IMR-90 (cell line): Measurements from ENCODE around the gene VPS37B. TPM values are rescaled to one million over a fixed set of nuclear protein-coding genes. Genes with fewer than 3 reads are reported as not detected.
A peak's percentile ranks its signal among the peaks of the same experiment; 100 is the strongest.

ENCODE experiments used
- ATAC-seq: fragments of 200-7000 bp; cut with Tn5 transposase; 2 replicates; pipeline ENCODE4 v1.9.1; 2020; ENCODE audit warnings: low read depth, mild to moderate bottlenecking, moderate library complexity
- BruUV-seq: library from RNA; stranded (reverse); fragments of 400-500 nt; replicated peaks from 2 replicates; lab custom pipeline; 2021; lab: Mats Ljungman, UMichigan
- CTCF ChIA-PET: fragments of 300-600 bp; formaldehyde crosslinking; extraction: SDS; loops from one replicate; lab custom pipeline; 2021; ENCODE audit warnings: antibody characterized with exemption; lab: Yijun Ruan, JAX
- POLR2A ChIA-PET: fragments of 300-600 bp; sonication (Branson Sonifier 250); formaldehyde crosslinking; loops from one replicate; lab custom pipeline; 2022; ENCODE audit warnings: antibody characterized with exemption; ENCODE audit not compliant: unreplicated experiment; lab: Charles Lee
- DNase-seq: peaks from one replicate; pipeline ENCODE4 v3.0.0; 2013
- H2AFZ ChIP-seq: replicated peaks from 2 replicates; pipeline ENCODE3; 2013; ENCODE audit warnings: low read length, mild to moderate bottlenecking; ENCODE audit not compliant: poor library complexity
- H2AK5ac ChIP-seq: 2 replicates; pipeline ENCODE4 v1.6.1; 2013; ENCODE audit warnings: low read depth, low read length, inconsistent platforms
- H2AK9ac ChIP-seq: replicated peaks from 2 replicates; pipeline ENCODE3; 2013; ENCODE audit warnings: mild to moderate bottlenecking, low read depth, low read length, moderate library complexity; ENCODE audit not compliant: poor library complexity
- H2BK120ac ChIP-seq: 2 replicates; pipeline ENCODE4 v1.6.1; 2013; ENCODE audit warnings: low read depth, low read length, inconsistent platforms
- H2BK15ac ChIP-seq: 3 replicates; pipeline ENCODE4 v1.6.1; 2013; ENCODE audit warnings: low read depth, low read length, inconsistent platforms
- H2BK20ac ChIP-seq: 2 replicates; pipeline ENCODE4 v1.6.1; 2013; ENCODE audit warnings: low read depth, mild to moderate bottlenecking, inconsistent platforms, low read length, moderate library complexity
- H2BK5ac ChIP-seq: 2 replicates; pipeline ENCODE4 v1.6.1; 2013; ENCODE audit warnings: mild to moderate bottlenecking, low read depth, low read length, inconsistent platforms; ENCODE audit not compliant: poor library complexity, severe bottlenecking
- H3K14ac ChIP-seq: replicated peaks from 2 replicates; pipeline ENCODE4 v1.6.1; 2013; ENCODE audit warnings: low read depth, low read length, inconsistent platforms
- H3K18ac ChIP-seq: 2 replicates; pipeline ENCODE4 v1.6.1; 2013; ENCODE audit warnings: low read depth, low read length, control low read depth
- H3K23ac ChIP-seq: 2 replicates; pipeline ENCODE4 v1.6.1; 2013; ENCODE audit warnings: low read depth, low read length, inconsistent platforms
- H3K27ac ChIP-seq: 2 replicates; pipeline ENCODE4 v1.5.1; 2013; ENCODE audit warnings: mild to moderate bottlenecking, control low read depth, low read length; ENCODE audit not compliant: insufficient read depth
- H3K27me3 ChIP-seq: 2 replicates; pipeline ENCODE4 v1.6.1; 2013; ENCODE audit warnings: low read length; ENCODE audit not compliant: control insufficient read depth, insufficient read depth
- H3K36me3 ChIP-seq: 2 replicates; pipeline ENCODE4 v1.6.1; 2013; ENCODE audit warnings: low read length, mixed read lengths; ENCODE audit not compliant: control insufficient read depth, insufficient read depth
- H3K4ac ChIP-seq: 2 replicates; pipeline ENCODE4 v1.6.1; 2013; ENCODE audit warnings: low read depth, low read length, inconsistent platforms
- H3K4me1 ChIP-seq: 2 replicates; pipeline ENCODE4 v1.6.1; 2013; ENCODE audit warnings: low read length, mixed read lengths; ENCODE audit not compliant: control insufficient read depth, insufficient read depth
- H3K4me2 ChIP-seq: 2 replicates; pipeline ENCODE4 v1.6.1; 2013; ENCODE audit warnings: low read depth, mild to moderate bottlenecking, control low read depth, low read length, moderate library complexity
- H3K4me3 ChIP-seq: 2 replicates; pipeline ENCODE4 v1.5.1; 2013; ENCODE audit warnings: low read depth, mild to moderate bottlenecking, control low read depth, low read length, moderate library complexity; ENCODE audit not compliant: insufficient read depth
- H3K56ac ChIP-seq: 2 replicates; pipeline ENCODE4 v1.6.1; 2013; ENCODE audit warnings: low read length, inconsistent platforms; ENCODE audit not compliant: insufficient read depth; ENCODE audit errors: extremely low read depth
- H3K79me1 ChIP-seq, 2 experiments: 2 replicates each; pipeline ENCODE4 v1.6.1; 2013; ENCODE audit warnings: low read length in 2 of 2, inconsistent platforms in 1 of 2, low read depth in 1 of 2
- H3K9ac ChIP-seq: 2 replicates; pipeline ENCODE4 v1.6.1; 2013; ENCODE audit warnings: low read depth, low read length, control low read depth
- H3K9me1 ChIP-seq: 2 replicates; pipeline ENCODE4 v1.6.1; 2013; ENCODE audit warnings: low read length, inconsistent platforms; ENCODE audit not compliant: insufficient read depth
- H3K9me3 ChIP-seq: 2 replicates; pipeline ENCODE4 v1.6.1; 2013; ENCODE audit warnings: low read length; ENCODE audit not compliant: control insufficient read depth, insufficient read depth
- H4K20me1 ChIP-seq: 2 replicates; pipeline ENCODE4 v1.6.1; 2013; ENCODE audit warnings: low read length, inconsistent platforms; ENCODE audit not compliant: insufficient read depth
- H4K5ac ChIP-seq: 2 replicates; pipeline ENCODE4 v1.6.1; 2013; ENCODE audit warnings: mild to moderate bottlenecking, low read depth, low read length, control low read depth
- H4K8ac ChIP-seq, 2 experiments: 2 replicates each; pipeline ENCODE4 v1.6.1; 2013; ENCODE audit warnings: low read depth in 2 of 2, low read length in 2 of 2, control low read depth in 1 of 2, inconsistent platforms in 1 of 2
- H4K91ac ChIP-seq: 2 replicates; pipeline ENCODE4 v1.6.1; 2013; ENCODE audit warnings: low read depth, low read length, inconsistent platforms; ENCODE audit not compliant: insufficient read depth
- BHLHE40 ChIP-seq: fragments of 150-350 bp; IDR thresholded peaks from 2 replicates; pipeline ENCODE4 v1.6.1; 2016; ENCODE audit warnings: mild to moderate bottlenecking, low read depth, low read length
- CHD1 ChIP-seq: IDR thresholded peaks from 2 replicates; pipeline ENCODE4 v1.6.1; 2012; ENCODE audit warnings: low read depth, low read length, improper control_type of control experiment
- CTCF ChIP-seq: conservative IDR thresholded peaks from 2 replicates; pipeline ENCODE4 v1.5.1; 2012; ENCODE audit warnings: mild to moderate bottlenecking, low read depth, low read length, improper control_type of control experiment
- ELK1 ChIP-seq: fragments of 150-350 bp; IDR thresholded peaks from 2 replicates; pipeline ENCODE4 v1.6.1; 2016; ENCODE audit warnings: low read depth, mild to moderate bottlenecking, low read length, moderate library complexity, borderline replicate concordance
- FOS ChIP-seq: fragments of 150-350 bp; IDR thresholded peaks from 2 replicates; pipeline ENCODE4 v1.6.1; 2016; ENCODE audit warnings: low read depth, low read length
- MAFK ChIP-seq: IDR thresholded peaks from 2 replicates; pipeline ENCODE4 v1.6.1; 2012; ENCODE audit warnings: low read depth, low read length, improper control_type of control experiment
- MAZ ChIP-seq: IDR thresholded peaks from 2 replicates; pipeline ENCODE4 v1.6.1; 2012; ENCODE audit warnings: low read depth, mild to moderate bottlenecking, low read length, improper control_type of control experiment, moderate library complexity, borderline replicate concordance
- MXI1 ChIP-seq: IDR thresholded peaks from 2 replicates; pipeline ENCODE4 v1.6.1; 2012; ENCODE audit warnings: low read depth, mild to moderate bottlenecking, low read length, moderate library complexity, borderline replicate concordance
- NFE2L2 ChIP-seq: fragments of 150-350 bp; IDR thresholded peaks from 2 replicates; pipeline ENCODE4 v1.6.1; 2016; ENCODE audit warnings: low read depth, mild to moderate bottlenecking, low read length
- POLR2A ChIP-seq: IDR thresholded peaks from 2 replicates; pipeline ENCODE4 v1.6.1; 2012; ENCODE audit warnings: mild to moderate bottlenecking, low read depth, low read length
- RAD21 ChIP-seq: IDR thresholded peaks from 2 replicates; pipeline ENCODE4 v1.6.1; 2012; ENCODE audit warnings: low read length, improper control_type of control experiment
- RCOR1 ChIP-seq: IDR thresholded peaks from 2 replicates; pipeline ENCODE4 v1.6.1; 2012; ENCODE audit warnings: mild to moderate bottlenecking, low read length, improper control_type of control experiment; ENCODE audit not compliant: insufficient replicate concordance
- RFX5 ChIP-seq: IDR thresholded peaks from 2 replicates; pipeline ENCODE4 v1.8.0; 2012; ENCODE audit warnings: low read depth, mild to moderate bottlenecking, low read length, moderate library complexity
- SMC3 ChIP-seq: fragments of 150-350 bp; IDR thresholded peaks from 2 replicates; pipeline ENCODE4 v1.6.1; 2016; ENCODE audit warnings: low read depth, mild to moderate bottlenecking, antibody characterized with exemption, low read length, moderate library complexity
- USF2 ChIP-seq: fragments of 150-350 bp; IDR thresholded peaks from 2 replicates; pipeline ENCODE4 v1.6.1; 2017; ENCODE audit warnings: mild to moderate bottlenecking, antibody characterized with exemption, low read length, low read depth
- WGBS, 2 experiments: methylation state at CpG; one replicate each; pipeline versions ENCODE4 v1.1.5 to v1.1.7; 2013; ENCODE audit warnings: missing lambda C conversion rate in 2 of 2; ENCODE audit not compliant: insufficient read length in 1 of 2; ENCODE audit errors: extremely low coverage in 2 of 2; 5-methylcytosine and 5-hydroxymethylcytosine counted together
- dilution Hi-C: fragments of 300-500 bp; cut with HindIII; formaldehyde crosslinking; loops from one replicate; pipeline ENCODE4 v1.14.3; 2018; ENCODE audit warnings: low sequenced_read_pairs; ENCODE audit not compliant: unreplicated experiment
- in situ Hi-C: fragments of 300-500 bp; cut with MboI; formaldehyde crosslinking; loops from 3 replicates; pipeline ENCODE4 v1.14.3; 2019; ENCODE audit warnings: low sequenced_read_pairs, inconsistent platforms, mixed read lengths
- intact Hi-C: fragments of 100-400 bp; cut with micrococcal nuclease; formaldehyde crosslinking; loops from 2 replicates; pipeline ENCODE4 v1.10.0; 2022
- polyA plus RNA-seq, 3 experiments: library from polyadenylated mRNA; depleted of rRNA; stranded (reverse); fragments of >200 nt; gene quantifications; 2 replicates each; pipeline ENCODE4 v1.2.3, GENCODE V29; 2012; ENCODE audit warnings: low replicate concordance in 1 of 3
- total RNA-seq: library from RNA; depleted of rRNA; stranded (reverse); fragments of >200 nt; gene quantifications from 2 replicates; pipeline ENCODE4 v1.2.3, GENCODE V29; 2012

The VPS37B gene
- total and polyA plus RNA-seq, 2 of the 4 experiments (the other 2 are of a cell fraction) = 8.6 to 25.7 TPM

- CTCF ChIA-PET = interaction anchor here (0.7 kb wide), 1 partner anchor 10 kb away, joined by 6 read pairs; no protein-coding TSS in a partner anchor
- Histone ChIP-seq H3K36me3 (no peaks in the 10 kb centered on the region), H3K4me3 (no peak overlapping the region), H2AK5ac (no peak overlapping the region), H3K4me1 (peaks cover 34% of the 10 kb centered on the region), H2BK20ac (no peak overlapping the region), H3K27ac (no peak overlapping the region), H4K20me1 (peaks cover 86% of the 10 kb centered on the region), H3K9me3 (no peaks in the 10 kb centered on the region), H4K5ac (no peak overlapping the region), H2BK120ac (no peak overlapping the region), H3K4ac (no peak overlapping the region), H3K9ac (no peak overlapping the region), H2AFZ (no peak overlapping the region), H3K9me1 (peaks cover 46% of the 10 kb centered on the region), H2BK15ac (no peak overlapping the region), H2AK9ac (no peak overlapping the region), H2BK5ac (no peak overlapping the region), H3K56ac (no peak overlapping the region), H3K79me1 (peaks cover 23 to 88% of the 10 kb centered on the region in 2 experiments; a peak in 3 of 4 replicates), H3K23ac (peak overlapping the region; percentile 5; the same call in 1 of the 2 replicates), H3K4me2 (no peak overlapping the region), H3K27me3 (no peaks in the 10 kb centered on the region), H4K8ac (no peak overlapping the region), H4K91ac (no peak overlapping the region), H3K14ac (peak overlapping the region; percentile 7), H3K18ac (no peak overlapping the region)
- POLR2A ChIA-PET = interaction anchor here (0.6 kb wide), 1 partner anchor 70 kb away, joined by 12 read pairs; no protein-coding TSS in a partner anchor
- WGBS, 2 experiments = 85% methylated on average over 2 of the region's 6 CpGs; no CpG with 5 or more reads in 1 of the 2 experiments
- in situ Hi-C loops = no loop called here
- dilution Hi-C loops = no loop called here
- DNase-seq (peak; percentile 17), ATAC-seq (no peak)
- no TSS peak for BruUV-seq
- intact Hi-C loops = no loop called here
- TF ChIP-seq SMC3 = no peak
- no peak for TF ChIP-seq NFE2L2
- TF ChIP-seq CTCF = no peak
- TF ChIP-seq ELK1 = no peak
- TF ChIP-seq MAZ = no peak
- no peak for TF ChIP-seq BHLHE40
- no peak for TF ChIP-seq FOS
- TF ChIP-seq RCOR1 = no peak
- no peak for TF ChIP-seq USF2
- no peak for TF ChIP-seq RFX5
- no peak for TF ChIP-seq MAFK
- no peak for TF ChIP-seq MXI1
- TF ChIP-seq CHD1 = no peak
- no peak for TF ChIP-seq POLR2A
- TF ChIP-seq RAD21 = no peak
These were observed 11.7 kb downstream of the VPS37B start for GRCh38 chr12:122884091-122884826.
